Sigmoid colon (tissue), 4 donors: ENCODE results near the gene MOV10.

Source experiments
- CTCF ChIP-seq, 4 experiments: fragments of 450-650 bp in 3 of 4; fragments of 200-600 bp in 1 of 4; IDR thresholded peaks; one replicate each; pipeline ENCODE4 v1.5.1; 2016 to 2019; ENCODE audit warnings: antibody characterized with exemption in 4 of 4, mild to moderate bottlenecking in 3 of 4, moderate library complexity in 2 of 4
- POLR2A ChIP-seq, 2 donors: fragments of 450-650 bp; IDR thresholded peaks; one replicate each; pipeline ENCODE4 v1.6.1; 2016; ENCODE audit warnings: antibody characterized with exemption in 2 of 2, mild to moderate bottlenecking in 2 of 2, moderate library complexity in 2 of 2
- POLR2AphosphoS5 ChIP-seq, 4 donors: sonication (generic); formaldehyde crosslinking; IDR thresholded peaks; one replicate each; pipeline ENCODE4 v1.6.1; 2017; ENCODE audit warnings: antibody characterized with exemption in 4 of 4

- TF ChIP-seq CTCF (IDR thresholded peaks at IDR 0.05), result no peak
- TF ChIP-seq POLR2AphosphoS5 (IDR thresholded peaks at IDR 0.05), result no peak
- TF ChIP-seq POLR2A (IDR thresholded peaks at IDR 0.05), result no peak
Observed at GRCh38 chr1:112692681-112693080, 18.2 kb downstream of the MOV10 start.
